DMS53 treated with DMSO at 0.1 percent for 48 hours (cell line): ENCODE data around the gene AKAP13.
A peak's percentile ranks its signal among the peaks of the same experiment; 100 is the strongest.
"Not testable (repeated sequence)": the region's sequence is repeated elsewhere in the genome, so short reads cannot be mapped to it uniquely, and the experiment has no call there.

Experiments used
- DNase-seq: peaks from one replicate; lab custom pipeline; 2025; ENCODE audit not compliant: unreplicated experiment; lab: John Stamatoyannopoulos, UW

The AKAP13 gene, protein sequence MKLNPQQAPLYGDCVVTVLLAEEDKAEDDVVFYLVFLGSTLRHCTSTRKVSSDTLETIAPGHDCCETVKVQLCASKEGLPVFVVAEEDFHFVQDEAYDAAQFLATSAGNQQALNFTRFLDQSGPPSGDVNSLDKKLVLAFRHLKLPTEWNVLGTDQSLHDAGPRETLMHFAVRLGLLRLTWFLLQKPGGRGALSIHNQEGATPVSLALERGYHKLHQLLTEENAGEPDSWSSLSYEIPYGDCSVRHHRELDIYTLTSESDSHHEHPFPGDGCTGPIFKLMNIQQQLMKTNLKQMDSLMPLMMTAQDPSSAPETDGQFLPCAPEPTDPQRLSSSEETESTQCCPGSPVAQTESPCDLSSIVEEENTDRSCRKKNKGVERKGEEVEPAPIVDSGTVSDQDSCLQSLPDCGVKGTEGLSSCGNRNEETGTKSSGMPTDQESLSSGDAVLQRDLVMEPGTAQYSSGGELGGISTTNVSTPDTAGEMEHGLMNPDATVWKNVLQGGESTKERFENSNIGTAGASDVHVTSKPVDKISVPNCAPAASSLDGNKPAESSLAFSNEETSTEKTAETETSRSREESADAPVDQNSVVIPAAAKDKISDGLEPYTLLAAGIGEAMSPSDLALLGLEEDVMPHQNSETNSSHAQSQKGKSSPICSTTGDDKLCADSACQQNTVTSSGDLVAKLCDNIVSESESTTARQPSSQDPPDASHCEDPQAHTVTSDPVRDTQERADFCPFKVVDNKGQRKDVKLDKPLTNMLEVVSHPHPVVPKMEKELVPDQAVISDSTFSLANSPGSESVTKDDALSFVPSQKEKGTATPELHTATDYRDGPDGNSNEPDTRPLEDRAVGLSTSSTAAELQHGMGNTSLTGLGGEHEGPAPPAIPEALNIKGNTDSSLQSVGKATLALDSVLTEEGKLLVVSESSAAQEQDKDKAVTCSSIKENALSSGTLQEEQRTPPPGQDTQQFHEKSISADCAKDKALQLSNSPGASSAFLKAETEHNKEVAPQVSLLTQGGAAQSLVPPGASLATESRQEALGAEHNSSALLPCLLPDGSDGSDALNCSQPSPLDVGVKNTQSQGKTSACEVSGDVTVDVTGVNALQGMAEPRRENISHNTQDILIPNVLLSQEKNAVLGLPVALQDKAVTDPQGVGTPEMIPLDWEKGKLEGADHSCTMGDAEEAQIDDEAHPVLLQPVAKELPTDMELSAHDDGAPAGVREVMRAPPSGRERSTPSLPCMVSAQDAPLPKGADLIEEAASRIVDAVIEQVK (N-terminal part only)

DNA sequence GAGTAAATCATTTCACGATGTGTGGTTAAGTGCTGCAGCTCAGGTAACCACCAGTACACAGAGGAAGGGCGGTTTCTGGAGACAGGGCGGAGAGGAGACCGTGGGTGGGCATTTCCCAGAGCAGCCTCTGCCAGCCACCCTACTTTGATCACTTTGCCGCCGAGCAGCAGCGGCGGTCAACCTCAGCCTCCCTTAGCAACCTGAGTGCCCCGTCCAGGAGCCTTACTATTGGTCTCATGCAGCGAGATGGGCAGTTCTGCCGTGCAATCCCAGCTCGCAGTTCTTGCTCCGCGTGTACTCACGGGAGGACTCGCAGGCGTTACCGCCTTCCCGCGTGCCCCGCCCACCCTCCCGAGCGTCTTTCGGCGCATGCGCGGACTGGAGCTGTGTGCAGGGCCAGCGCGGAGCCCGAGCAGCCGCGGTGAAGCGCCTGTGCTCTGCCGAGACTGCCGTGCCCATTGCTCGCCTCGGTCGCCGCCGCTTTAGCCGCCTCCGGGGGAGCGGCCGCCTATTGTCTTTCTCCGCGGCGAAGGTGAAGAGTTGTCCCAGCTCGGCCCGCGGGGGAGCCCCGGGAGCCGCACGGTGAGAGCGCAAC lies at the start of gene AKAP13:
Gene AKAP13, plus strand, starts transcription at position 387 of the 595 bp plus-strand sequence. CDS start 105,118 bp downstream, outside the sequence.
- DNase-seq: peak; percentile 91

GRCh38 chr15:85330901-85331588 lies 49.4 kb upstream of the AKAP13 start:
- DNase-seq: peak; percentile 73

DNA sequence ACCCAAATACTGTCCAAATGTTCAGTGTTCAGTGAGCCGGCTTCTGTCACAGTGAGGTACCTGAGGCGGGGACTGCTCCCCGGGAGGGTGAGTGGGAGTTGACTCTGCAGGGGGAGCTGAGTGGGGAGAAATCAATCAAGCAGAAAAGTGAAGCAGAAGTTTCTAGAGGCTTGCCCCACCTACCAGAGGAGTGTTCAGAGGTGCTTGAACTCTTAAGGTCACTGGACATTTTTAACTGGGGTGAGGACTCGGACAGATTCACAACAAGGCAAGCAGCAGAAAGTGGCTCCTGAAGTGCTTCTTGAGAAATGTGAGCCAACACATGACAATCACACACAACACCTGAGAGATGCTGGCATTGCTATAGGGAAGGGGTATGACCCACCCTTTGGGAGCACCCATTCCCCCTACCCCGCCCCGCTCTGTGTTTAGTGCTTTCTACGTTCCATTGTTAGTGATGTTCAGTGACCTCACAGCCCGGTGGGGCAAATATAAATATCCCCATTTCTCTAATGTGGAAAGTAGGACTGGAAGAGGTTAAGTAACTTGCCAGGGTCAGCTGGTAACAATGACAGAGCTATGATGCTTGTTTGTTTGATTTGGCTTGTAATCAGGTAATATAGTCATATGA lies 48.6 kb upstream of the AKAP13 start:
- DNase-seq: no peak

- DNase-seq: no peak
Measured at GRCh38 chr15:85333132-85333831, 47.1 kb upstream of the AKAP13 start.

- DNase-seq: no peak
Measured at GRCh38 chr15:85334241-85334640, 46.2 kb upstream of the AKAP13 start.

DNA sequence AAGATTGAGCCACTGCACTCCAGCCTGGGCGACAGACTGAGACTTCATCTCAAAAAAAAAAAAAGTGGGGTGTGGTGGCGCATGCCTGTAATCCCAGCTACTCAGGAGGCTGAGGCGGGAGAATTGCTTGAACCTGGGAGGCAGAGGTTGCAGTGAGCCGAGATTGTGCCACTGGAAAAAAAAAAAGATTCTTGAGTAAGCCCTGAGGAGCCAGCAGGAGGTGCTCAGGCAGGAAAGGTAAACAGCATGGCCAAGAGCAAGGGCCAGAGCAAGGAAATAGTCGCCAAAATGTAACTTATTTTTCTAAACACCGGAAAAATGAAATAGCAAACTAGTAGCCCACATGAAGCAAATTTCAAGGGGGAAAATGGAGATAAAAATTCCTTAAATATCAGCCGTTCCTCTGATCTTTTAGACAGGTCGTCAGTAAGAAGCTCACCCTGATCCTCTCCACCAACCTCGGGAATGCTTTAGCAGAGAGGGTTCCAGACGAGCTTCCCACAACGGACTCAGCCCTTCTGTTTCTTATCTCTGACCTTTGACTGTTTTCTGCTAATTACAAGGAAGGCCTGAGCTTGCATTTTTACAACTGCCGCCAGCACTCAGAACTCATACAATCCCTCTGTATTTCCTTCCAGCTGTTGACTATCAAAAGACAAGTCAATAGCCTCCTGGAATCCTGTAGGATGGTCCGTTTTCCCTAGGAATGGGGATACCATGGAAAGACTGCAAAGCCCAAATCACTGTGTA lies 45.0 kb upstream of the AKAP13 start:
- no peak for DNase-seq

GRCh38 chr15:85336880-85337279 lies 43.5 kb upstream of the AKAP13 start:
- DNase-seq: no peak

DNA sequence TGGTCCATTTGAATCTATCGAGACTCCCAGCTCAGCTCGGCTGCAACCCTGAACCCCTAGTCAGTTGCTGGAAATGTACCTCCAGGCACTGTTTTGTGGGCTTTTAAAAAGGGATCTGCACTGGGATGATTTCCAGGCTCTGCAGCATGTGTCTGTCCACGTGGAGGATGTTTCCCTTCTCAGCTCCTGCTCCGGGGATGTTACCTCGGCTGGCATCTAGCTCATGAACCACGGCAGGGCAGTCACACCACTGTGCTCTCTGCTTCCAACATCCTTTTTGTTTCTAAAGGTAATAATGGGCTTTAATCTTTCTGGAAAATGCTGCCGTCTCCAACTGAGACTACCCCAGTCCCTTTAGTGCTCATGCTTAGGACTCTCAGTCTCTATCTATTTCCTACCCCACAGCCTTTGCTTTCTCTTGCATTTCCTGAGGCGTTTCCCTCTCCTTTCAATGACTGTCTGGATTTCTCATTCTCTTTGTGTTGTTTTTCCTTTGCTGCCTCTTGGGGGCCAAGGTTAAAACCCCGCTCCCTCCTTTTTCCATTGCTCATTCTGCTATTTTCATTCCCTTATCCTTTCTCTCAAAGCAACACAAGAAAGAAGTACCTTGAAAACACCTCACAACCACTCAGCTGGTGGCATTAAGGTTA lies 42.9 kb upstream of the AKAP13 start:
- no peak for DNase-seq

DNA sequence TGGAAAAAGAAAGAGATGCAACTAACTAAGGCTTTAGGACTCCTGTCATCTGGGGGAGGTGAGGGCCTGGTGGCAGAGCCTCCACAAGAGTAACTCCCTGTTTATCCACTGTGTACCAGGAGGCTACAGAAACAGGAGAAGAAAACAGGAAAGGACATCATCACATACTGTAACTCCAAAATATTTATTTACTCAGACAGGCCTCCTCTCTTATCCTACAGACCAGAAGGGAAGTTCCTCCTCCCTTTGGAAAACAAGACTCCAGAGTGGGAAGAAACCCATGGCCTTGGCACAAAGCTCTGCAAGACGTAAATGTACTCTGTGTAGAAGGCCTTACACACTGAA lies 40.1 kb upstream of the AKAP13 start:
- no peak for DNase-seq

GRCh38 chr15:85340852-85341251 lies 39.6 kb upstream of the AKAP13 start:
- DNase-seq: no peak

GRCh38 chr15:85342163-85342562 lies 38.2 kb upstream of the AKAP13 start:
- not testable (repeated sequence) for DNase-seq

DNA sequence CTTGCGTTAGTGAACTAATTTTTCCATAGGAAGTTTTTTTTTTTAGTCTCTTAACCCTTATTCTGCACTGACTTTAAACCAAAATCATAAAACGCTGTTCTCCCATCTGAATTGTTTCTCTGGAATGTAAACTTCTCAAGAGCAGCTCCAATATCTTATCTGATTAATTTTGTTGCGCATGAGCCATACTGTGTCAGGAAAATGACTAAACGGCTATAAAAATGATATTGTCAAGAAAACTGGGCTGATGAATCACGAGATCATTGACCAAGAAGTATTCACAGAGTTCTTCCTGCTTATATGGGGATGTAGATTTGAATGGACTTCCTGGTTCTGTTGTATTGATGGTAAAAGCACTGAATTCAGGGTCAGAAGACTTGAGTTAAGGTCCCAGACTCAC lies 37.0 kb upstream of the AKAP13 start:
- not testable (repeated sequence) for DNase-seq

DNA sequence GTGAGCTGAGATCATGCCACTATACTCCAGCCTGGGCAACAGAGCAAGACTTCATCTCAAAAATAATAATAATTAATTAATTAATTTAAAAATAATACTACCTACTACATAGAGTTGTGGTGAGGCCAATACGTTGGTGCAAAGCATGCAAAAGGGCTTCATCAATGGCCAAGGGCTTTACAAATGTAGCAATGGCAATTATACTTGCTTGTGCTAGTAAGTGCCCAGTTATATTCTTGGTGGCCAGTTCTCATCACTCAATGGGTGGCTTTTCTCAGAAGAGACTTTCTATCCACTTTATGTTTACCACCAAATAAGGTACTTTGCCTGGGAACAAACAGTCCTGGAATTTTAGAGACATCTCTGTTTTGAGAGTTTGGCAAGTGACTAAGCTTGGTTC lies 36.2 kb upstream of the AKAP13 start:
- not testable (repeated sequence) for DNase-seq

DNA sequence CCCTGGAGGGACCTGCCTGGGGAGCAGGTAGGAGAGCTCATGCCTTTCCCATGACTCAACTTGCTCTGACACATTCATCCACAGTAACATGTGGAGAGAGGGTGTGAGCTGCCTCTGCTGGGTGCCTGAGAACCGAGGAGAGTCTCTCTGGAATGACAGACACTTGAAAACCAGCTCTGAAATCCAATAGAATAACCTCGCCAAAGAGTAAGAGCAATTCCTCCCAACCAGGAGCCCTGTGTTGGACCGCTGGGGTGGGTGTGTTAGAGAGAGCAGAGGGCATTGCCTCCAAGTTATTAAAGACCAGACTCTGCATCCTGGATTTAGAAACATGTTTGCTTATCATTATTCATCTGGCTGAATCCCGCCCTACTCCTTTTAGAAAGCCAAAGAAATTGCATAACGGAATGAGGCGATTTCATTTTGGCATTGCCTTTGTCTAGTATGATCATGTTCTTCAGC lies 35.7 kb upstream of the AKAP13 start:
- DNase-seq: not testable (repeated sequence)

- not testable (repeated sequence) for DNase-seq
Measured at GRCh38 chr15:85345196-85345918, 35.0 kb upstream of the AKAP13 start.

GRCh38 chr15:85346462-85347084 lies 33.8 kb upstream of the AKAP13 start:
- DNase-seq: peak; percentile 21
